Measurements from ENCODE around the gene GANC.

Gene GANC

DNA sequence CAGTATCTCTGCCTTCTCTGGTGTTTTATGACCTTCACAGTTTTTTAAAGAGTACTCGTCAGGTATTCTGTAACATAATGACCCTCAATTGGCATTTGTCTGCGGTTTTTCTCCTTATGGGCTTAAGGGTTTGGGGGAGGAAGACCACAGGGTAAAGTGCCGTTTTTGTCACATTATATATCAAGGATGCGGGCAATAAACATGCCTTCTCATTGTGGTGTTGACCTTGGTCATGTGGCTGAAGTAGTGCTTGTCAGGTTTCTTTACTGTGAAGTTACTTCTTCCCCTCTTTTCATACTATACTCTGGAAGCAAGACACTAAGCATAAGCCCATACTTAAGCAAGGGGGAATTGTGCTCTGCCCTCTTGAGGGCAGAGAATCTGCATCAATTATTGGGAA is 102.9 kb downstream of the GANC start:
- DNase-seq (ENCODE audit: low spot score), result no peak

DNA sequence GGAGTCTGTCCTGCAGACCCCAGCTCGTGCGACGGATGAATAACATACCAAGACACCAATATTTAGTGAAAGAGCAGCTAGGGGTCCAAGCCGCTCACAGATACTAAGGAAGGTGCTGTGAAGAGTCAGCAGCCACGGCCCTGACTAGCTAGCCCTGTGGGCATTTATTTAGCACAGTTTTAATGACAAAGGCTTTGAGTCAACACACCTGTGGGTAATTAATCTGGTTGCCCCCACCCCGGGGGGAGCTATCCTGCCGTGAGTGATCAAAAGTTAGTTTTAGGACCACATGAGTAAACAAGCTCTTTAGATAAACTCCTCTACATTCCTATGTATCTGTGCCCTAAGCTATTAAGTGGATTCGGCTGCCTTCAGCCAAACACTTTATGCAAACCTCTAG is 105.0 kb downstream of the GANC start:
- DNase-seq (ENCODE audit: low spot score), result no peak

DNA sequence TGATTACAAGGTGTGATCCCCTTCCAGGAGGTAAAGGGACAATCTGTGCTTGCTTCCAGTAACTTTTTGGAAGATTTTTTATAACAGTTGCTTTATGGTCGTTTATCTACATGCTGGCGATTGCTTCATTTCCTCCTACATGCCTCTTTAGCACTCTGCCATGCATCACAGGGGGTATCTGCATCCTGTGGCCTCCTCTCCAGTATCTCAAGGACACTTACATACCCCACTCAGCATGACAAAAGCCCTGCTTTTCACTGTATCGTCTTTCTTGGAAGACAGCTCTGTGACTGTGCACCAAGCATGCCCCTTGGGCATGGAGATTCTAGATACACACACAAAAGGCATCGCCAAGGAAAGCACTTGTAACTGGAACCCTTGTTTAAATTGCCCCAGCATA is 111.6 kb downstream of the GANC start:
- DNase-seq (ENCODE audit: low spot score), result no peak

GRCh38 chr15:42385206-42385979 is 112.4 kb downstream of the GANC start:
- DNase-seq (ENCODE audit: low spot score), result no peak

GRCh38 chr15:42385980-42386700 is 113.1 kb downstream of the GANC start:
- DNase-seq (ENCODE audit: low spot score), result no peak

GRCh38 chr15:42387603-42388002 is 114.6 kb downstream of the GANC start:
- DNase-seq (ENCODE audit: low spot score), result no peak

GRCh38 chr15:42392309-42393024 is 119.5 kb downstream of the GANC start:
- no peak for DNase-seq (ENCODE audit: low spot score)

GRCh38 chr15:42394106-42394505 is 121.1 kb downstream of the GANC start:
- no peak for DNase-seq (ENCODE audit: low spot score)

DNA sequence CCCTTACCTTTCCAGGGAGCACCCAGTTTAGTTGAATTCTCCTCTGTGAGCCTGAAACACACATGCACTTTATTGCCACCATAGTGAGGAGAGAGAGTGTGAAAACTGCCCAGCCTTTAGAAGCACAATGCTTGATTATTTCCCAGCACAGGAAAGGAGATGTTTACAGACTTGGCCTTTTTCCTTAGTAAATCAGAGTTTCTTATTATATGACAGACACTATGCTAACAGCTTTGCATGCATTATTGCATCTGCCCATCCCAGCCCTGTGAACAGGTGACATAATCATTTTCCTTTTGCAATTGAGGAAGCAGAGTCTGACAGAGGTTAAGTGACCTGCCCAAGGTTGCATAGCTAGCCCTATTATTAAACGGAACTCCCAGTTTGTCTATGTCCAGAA is 122.8 kb downstream of the GANC start:
- DNase-seq (ENCODE audit: low spot score), result no peak

- no peak for DNase-seq (ENCODE audit: low spot score)
These were observed 128.8 kb downstream of the GANC start for GRCh38 chr15:42401544-42402454.

GRCh38 chr15:42402455-42403205 is 129.6 kb downstream of the GANC start:
- DNase-seq (ENCODE audit: low spot score), result no peak

DNA sequence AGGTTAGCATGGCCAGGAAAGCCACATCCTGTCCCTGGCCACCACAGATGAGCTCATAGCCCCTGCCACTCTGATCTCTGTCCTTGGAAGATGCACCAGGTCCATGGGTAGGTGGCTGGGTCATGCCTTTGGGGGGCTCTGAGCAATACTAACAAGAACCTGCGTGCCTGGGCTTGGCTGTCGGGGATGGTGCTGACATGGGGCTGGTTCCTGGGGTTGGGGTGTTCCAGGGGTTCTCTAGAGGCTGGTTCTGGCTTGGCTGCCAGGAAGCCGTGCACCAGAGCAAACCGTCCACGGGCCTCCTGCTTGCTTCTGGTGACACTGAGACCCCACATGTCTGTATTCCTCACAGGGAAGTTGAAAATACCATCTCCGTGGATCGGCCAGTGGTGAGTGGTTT is 130.4 kb downstream of the GANC start:
- no peak for DNase-seq (ENCODE audit: low spot score)

GRCh38 chr15:42404461-42405235 is 131.6 kb downstream of the GANC start:
- DNase-seq (ENCODE audit: low spot score), result no peak

DNA sequence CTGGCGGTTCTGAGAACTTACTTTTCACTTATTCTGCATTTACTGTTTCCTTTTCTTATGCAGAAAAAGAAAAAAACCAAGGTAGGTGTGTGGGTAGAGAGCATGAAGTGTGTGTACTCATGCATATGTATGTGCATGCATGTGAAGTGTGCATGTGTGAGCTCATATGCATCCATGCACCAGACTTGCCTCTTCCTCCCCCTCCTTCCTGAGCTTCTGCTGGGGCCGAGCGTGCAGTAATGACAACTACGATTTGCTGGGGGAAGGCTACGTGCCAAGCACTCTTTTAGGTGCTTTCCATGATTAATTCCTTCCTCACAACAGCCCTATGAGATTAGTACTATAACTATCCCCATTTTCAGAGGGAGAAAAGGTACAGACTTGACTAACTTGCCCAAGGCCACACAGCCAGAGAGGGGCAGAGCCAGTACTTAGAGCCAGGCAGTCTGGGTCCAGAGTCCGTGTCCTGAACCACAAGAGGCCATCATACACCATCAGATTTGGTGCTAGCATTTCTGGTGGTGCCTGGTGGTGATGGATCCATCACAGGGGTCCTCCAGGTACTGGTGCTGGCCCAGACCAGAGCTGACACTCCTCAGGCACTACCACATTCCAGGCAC is 133.0 kb downstream of the GANC start:
- no peak for DNase-seq (ENCODE audit: low spot score)
